Mesenchymal stem cell (in vitro differentiated cells and primary cell): ENCODE measurements around the gene CLDND1.

Experiments used
- DNase-seq: peaks from one replicate; pipeline ENCODE4 v3.0.0-alpha.2; 2013
- H2AFZ ChIP-seq: one replicate; pipeline ENCODE4 v1.6.1; 2013; ENCODE audit warnings: low read depth, mild to moderate bottlenecking, control low read depth, inconsistent platforms, low read length, moderate library complexity
- H2AK5ac ChIP-seq: 2 replicates; pipeline ENCODE4 v1.6.1; 2013; ENCODE audit warnings: low read length, moderate library complexity, mild to moderate bottlenecking, inconsistent platforms; ENCODE audit not compliant: severe bottlenecking
- H2BK120ac ChIP-seq: one replicate; pipeline ENCODE4 v1.6.1; 2013; ENCODE audit warnings: low read depth, mild to moderate bottlenecking, inconsistent platforms, low read length, moderate library complexity
- H2BK12ac ChIP-seq, 2 experiments: one replicate each; pipeline ENCODE4 v1.6.1; 2013; ENCODE audit warnings: inconsistent platforms in 2 of 2, low read length in 2 of 2, mild to moderate bottlenecking in 2 of 2, moderate library complexity in 2 of 2, control low read depth in 1 of 2
- H2BK15ac ChIP-seq: one replicate; pipeline ENCODE4 v1.6.1; 2013; ENCODE audit warnings: mild to moderate bottlenecking, low read depth, inconsistent platforms; ENCODE audit not compliant: poor library complexity, severe bottlenecking
- H2BK5ac ChIP-seq: 2 replicates; pipeline ENCODE4 v1.6.1; 2013; ENCODE audit warnings: low read depth, mild to moderate bottlenecking, low read length, control low read depth, inconsistent platforms; ENCODE audit not compliant: poor library complexity, severe bottlenecking
- H3K14ac ChIP-seq, 2 experiments: one replicate each; pipeline ENCODE4 v1.6.1; 2013; ENCODE audit warnings: inconsistent platforms in 2 of 2, low read length in 2 of 2, control low read depth in 1 of 2, mild to moderate bottlenecking in 1 of 2, moderate library complexity in 1 of 2
- H3K18ac ChIP-seq, 2 experiments: one replicate each; pipeline ENCODE4 v1.6.1; 2013; ENCODE audit warnings: inconsistent platforms in 2 of 2, low read length in 2 of 2, control low read depth in 1 of 2, low read depth in 1 of 2, mild to moderate bottlenecking in 1 of 2
- H3K23ac ChIP-seq, 2 experiments: one replicate each; pipeline ENCODE4 v1.6.1; 2013; ENCODE audit warnings: inconsistent platforms in 2 of 2, low read length in 2 of 2, mild to moderate bottlenecking in 2 of 2, moderate library complexity in 2 of 2, control low read depth in 1 of 2
- H3K27ac ChIP-seq: 2 replicates; pipeline ENCODE4 v1.5.1; 2013; ENCODE audit warnings: mild to moderate bottlenecking, moderate library complexity, low read length, control low read depth, inconsistent platforms; ENCODE audit not compliant: poor library complexity, severe bottlenecking
- H3K27me3 ChIP-seq, 2 experiments: 2 replicates each; pipeline versions ENCODE4 v1.6.1 to v1.7.0; 2013; ENCODE audit warnings: low read length in 2 of 2, mild to moderate bottlenecking in 2 of 2, moderate library complexity in 2 of 2, control low read depth in 1 of 2, inconsistent platforms in 1 of 2; ENCODE audit not compliant: control insufficient read depth in 1 of 2, insufficient read depth in 1 of 2
- H3K36me3 ChIP-seq, 2 experiments: 2 replicates each; pipeline versions ENCODE4 v1.6.1 to v1.7.0; 2013; ENCODE audit warnings: low read length in 2 of 2, control low read depth in 1 of 2, inconsistent platforms in 1 of 2, low read depth in 1 of 2, mild to moderate bottlenecking in 1 of 2; ENCODE audit not compliant: insufficient read depth in 2 of 2, control insufficient read depth in 1 of 2
- H3K4ac ChIP-seq, 2 experiments: one replicate each; pipeline ENCODE4 v1.6.1; 2013; ENCODE audit warnings: inconsistent platforms in 2 of 2, low read length in 2 of 2, mild to moderate bottlenecking in 2 of 2, moderate library complexity in 2 of 2, control low read depth in 1 of 2, low read depth in 1 of 2
- H3K4me1 ChIP-seq: 2 replicates; pipeline ENCODE4 v1.6.1; 2013; ENCODE audit warnings: low read depth, low read length, control low read depth; ENCODE audit not compliant: control insufficient read depth, insufficient read depth
- H3K4me2 ChIP-seq: 2 replicates; pipeline ENCODE4 v1.6.1; 2013; ENCODE audit warnings: low read length, mild to moderate bottlenecking, inconsistent platforms; ENCODE audit not compliant: poor library complexity, severe bottlenecking
- H3K4me3 ChIP-seq, 2 experiments: 2 replicates each; pipeline versions ENCODE4 v1.5.1 to v1.7.0; 2013; ENCODE audit warnings: low read length in 2 of 2, mild to moderate bottlenecking in 2 of 2, control low read depth in 1 of 2, low read depth in 1 of 2; ENCODE audit not compliant: insufficient read depth in 1 of 2
- H3K79me1 ChIP-seq: replicated peaks from 2 replicates; pipeline ENCODE4 v1.6.1; 2013; ENCODE audit warnings: mild to moderate bottlenecking, control low read depth, low read length, inconsistent platforms; ENCODE audit not compliant: poor library complexity, severe bottlenecking
- H3K9ac ChIP-seq: 2 replicates; pipeline ENCODE4 v1.7.0; 2013; ENCODE audit warnings: mild to moderate bottlenecking, low read length, moderate library complexity
- H3K9me3 ChIP-seq: 2 replicates; pipeline ENCODE4 v1.7.0; 2013; ENCODE audit warnings: mild to moderate bottlenecking, low read length; ENCODE audit not compliant: control insufficient read depth
- H4K8ac ChIP-seq: one replicate; pipeline ENCODE4 v1.6.1; 2013; ENCODE audit warnings: inconsistent platforms, mild to moderate bottlenecking, low read length, moderate library complexity
- H4K91ac ChIP-seq: one replicate; pipeline ENCODE4 v1.6.1; 2013; ENCODE audit warnings: mild to moderate bottlenecking, low read length, inconsistent platforms
- WGBS: methylation state at CpG from one replicate; pipeline ENCODE4 v1.1.7; 2013; ENCODE audit warnings: mixed read lengths; 5-methylcytosine and 5-hydroxymethylcytosine counted together

CLDND1 gene

GRCh38 chr3:98504539-98504938 lies 18.2 kb downstream of the CLDND1 start:
- Histone ChIP-seq H3K79me1 (no peaks in the 10 kb centered on the region), H3K23ac (no peak overlapping the region), H2BK120ac (no peak overlapping the region), H3K18ac (no peak overlapping the region), H3K27ac (no peak overlapping the region), H3K9ac (no peak overlapping the region), H4K91ac (no peak overlapping the region), H3K4me3 (no peak overlapping the region), H2BK15ac (no peak overlapping the region), H2BK12ac (no peak overlapping the region), H4K8ac (no peak overlapping the region), H3K36me3 (no peaks in the 10 kb centered on the region), H2AFZ (no peak overlapping the region), H2BK5ac (no peak overlapping the region), H3K4ac (no peak overlapping the region), H3K4me2 (no peak overlapping the region), H2AK5ac (no peak overlapping the region), H3K9me3 (no peaks in the 10 kb centered on the region), H3K14ac (no peak overlapping the region), H3K27me3 (peaks cover 0 to 6% of the 10 kb centered on the region in 2 experiments), H3K4me1 (no peaks in the 10 kb centered on the region)
- no peak for DNase-seq
- WGBS: 65% methylated on average over 4 of the region's 4 CpGs

- Histone ChIP-seq H2BK12ac (no peak overlapping the region), H3K18ac (no peak overlapping the region), H3K9ac (no peak overlapping the region), H3K4me1 (no peaks in the 10 kb centered on the region), H3K4ac (no peak overlapping the region), H3K36me3 (no peaks in the 10 kb centered on the region), H2BK120ac (no peak overlapping the region), H3K27me3 (peaks cover 0 to 6% of the 10 kb centered on the region in 2 experiments), H2BK5ac (no peak overlapping the region), H3K4me2 (no peak overlapping the region), H4K8ac (no peak overlapping the region), H3K23ac (no peak overlapping the region), H4K91ac (no peak overlapping the region), H3K9me3 (no peaks in the 10 kb centered on the region), H3K14ac (no peak overlapping the region), H3K4me3 (no peak overlapping the region), H3K79me1 (no peaks in the 10 kb centered on the region), H3K27ac (no peak overlapping the region), H2BK15ac (no peak overlapping the region), H2AK5ac (no peak overlapping the region), H2AFZ (no peak overlapping the region)
- WGBS: 98% methylated on average over 3 of the region's 5 CpGs
- DNase-seq: no peak
Observed at GRCh38 chr3:98501863-98502576, 20.7 kb downstream of the CLDND1 start.

- Histone ChIP-seq H3K9ac (no peak overlapping the region), H4K91ac (no peak overlapping the region), H3K27me3 (peaks cover 0 to 6% of the 10 kb centered on the region in 2 experiments), H2BK12ac (no peak overlapping the region), H3K9me3 (no peaks in the 10 kb centered on the region), H2BK15ac (no peak overlapping the region), H2BK5ac (no peak overlapping the region), H3K36me3 (no peaks in the 10 kb centered on the region), H3K23ac (no peak overlapping the region), H2AK5ac (no peak overlapping the region), H3K4me1 (no peaks in the 10 kb centered on the region), H3K4ac (no peak overlapping the region), H3K4me3 (no peak overlapping the region), H3K14ac (no peak overlapping the region), H2BK120ac (no peak overlapping the region), H2AFZ (no peak overlapping the region), H3K79me1 (no peaks in the 10 kb centered on the region), H4K8ac (no peak overlapping the region), H3K4me2 (no peak overlapping the region), H3K27ac (no peak overlapping the region), H3K18ac (no peak overlapping the region)
- DNase-seq: no peak
- WGBS: 100% methylated on average over 2 of the region's 4 CpGs
Observed at GRCh38 chr3:98501270-98501669, 21.4 kb downstream of the CLDND1 start.

GRCh38 chr3:98500019-98500418 lies 22.7 kb downstream of the CLDND1 start:
- H4K91ac ChIP-seq: no peak overlapping the region
- no peaks in the 10 kb centered on the region for H3K4me1 ChIP-seq
- no peak overlapping the region for H3K23ac ChIP-seq
- H2BK5ac ChIP-seq: no peak overlapping the region
- no peak overlapping the region for H3K9ac ChIP-seq
- no peak overlapping the region for H2AFZ ChIP-seq
- H2BK120ac ChIP-seq: no peak overlapping the region
- H2BK15ac ChIP-seq: no peak overlapping the region
- H3K4ac ChIP-seq: no peak overlapping the region
- H2AK5ac ChIP-seq: no peak overlapping the region
- no peaks in the 10 kb centered on the region for H3K79me1 ChIP-seq
- H2BK12ac ChIP-seq: no peak overlapping the region
- H3K9me3 ChIP-seq: no peaks in the 10 kb centered on the region
- H3K36me3 ChIP-seq: no peaks in the 10 kb centered on the region
- 73% methylated on average over 2 of the region's 4 CpGs for WGBS
- H3K4me2 ChIP-seq: no peak overlapping the region
- no peak overlapping the region for H3K27ac ChIP-seq
- H3K4me3 ChIP-seq: no peak overlapping the region
- DNase-seq: no peak
- H3K18ac ChIP-seq: no peak overlapping the region
- peaks cover 0 to 6% of the 10 kb centered on the region in 2 experiments for H3K27me3 ChIP-seq
- H4K8ac ChIP-seq: no peak overlapping the region
- no peak overlapping the region for H3K14ac ChIP-seq
